Measurements from ENCODE around the gene TTN. TPM values are rescaled to one million over a fixed set of nuclear protein-coding genes. Genes with fewer than 3 reads are reported as not detected.

The TTN gene
- total RNA-seq, 1 donor from 2014 or later = under 0.01 TPM

DNA sequence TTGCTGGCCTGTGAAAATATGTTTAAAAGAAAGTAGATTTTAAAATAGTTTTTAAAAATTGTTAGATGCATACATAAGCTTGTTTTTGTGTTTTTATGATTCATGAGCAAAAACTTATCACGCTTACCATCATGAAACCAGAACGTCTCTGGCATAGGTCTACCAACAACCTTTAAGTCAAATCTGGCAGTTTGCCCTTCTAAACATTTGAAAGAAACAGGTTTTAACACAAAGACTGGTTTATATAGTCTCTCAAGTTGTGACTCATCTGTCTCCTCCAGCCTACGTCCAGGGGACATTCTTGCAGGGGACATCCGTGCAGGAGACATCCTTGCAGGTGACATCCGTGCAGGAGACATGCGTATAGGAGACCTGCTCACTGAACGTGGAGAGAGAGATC lies 29.6 kb downstream of the TTN start:
- H3K36me3 ChIP-seq (ENCODE audit: control insufficient read depth, insufficient read depth, low read length) = no peaks in the 10 kb centered on the region
- no peak overlapping the region for H3K4me3 ChIP-seq (ENCODE audit: low read depth, low read length)
- DNase-seq (ENCODE audit: low read depth) = no peak
- TF ChIP-seq, protein P1, sequence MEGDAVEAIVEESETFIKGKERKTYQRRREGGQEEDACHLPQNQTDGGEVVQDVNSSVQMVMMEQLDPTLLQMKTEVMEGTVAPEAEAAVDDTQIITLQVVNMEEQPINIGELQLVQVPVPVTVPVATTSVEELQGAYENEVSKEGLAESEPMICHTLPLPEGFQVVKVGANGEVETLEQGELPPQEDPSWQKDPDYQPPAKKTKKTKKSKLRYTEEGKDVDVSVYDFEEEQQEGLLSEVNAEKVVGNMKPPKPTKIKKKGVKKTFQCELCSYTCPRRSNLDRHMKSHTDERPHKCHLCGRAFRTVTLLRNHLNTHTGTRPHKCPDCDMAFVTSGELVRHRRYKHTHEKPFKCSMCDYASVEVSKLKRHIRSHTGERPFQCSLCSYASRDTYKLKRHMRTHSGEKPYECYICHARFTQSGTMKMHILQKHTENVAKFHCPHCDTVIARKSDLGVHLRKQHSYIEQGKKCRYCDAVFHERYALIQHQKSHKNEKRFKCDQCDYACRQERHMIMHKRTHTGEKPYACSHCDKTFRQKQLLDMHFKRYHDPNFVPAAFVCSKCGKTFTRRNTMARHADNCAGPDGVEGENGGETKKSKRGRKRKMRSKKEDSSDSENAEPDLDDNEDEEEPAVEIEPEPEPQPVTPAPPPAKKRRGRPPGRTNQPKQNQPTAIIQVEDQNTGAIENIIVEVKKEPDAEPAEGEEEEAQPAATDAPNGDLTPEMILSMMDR (IDR thresholded peaks at IDR 0.05; ENCODE audit: insufficient read depth, low read length, poor library complexity, severe bottlenecking) = no peak
- H3K27me3 ChIP-seq (ENCODE audit: control insufficient read depth, insufficient read depth, low read length) = no peaks in the 10 kb centered on the region

DNA sequence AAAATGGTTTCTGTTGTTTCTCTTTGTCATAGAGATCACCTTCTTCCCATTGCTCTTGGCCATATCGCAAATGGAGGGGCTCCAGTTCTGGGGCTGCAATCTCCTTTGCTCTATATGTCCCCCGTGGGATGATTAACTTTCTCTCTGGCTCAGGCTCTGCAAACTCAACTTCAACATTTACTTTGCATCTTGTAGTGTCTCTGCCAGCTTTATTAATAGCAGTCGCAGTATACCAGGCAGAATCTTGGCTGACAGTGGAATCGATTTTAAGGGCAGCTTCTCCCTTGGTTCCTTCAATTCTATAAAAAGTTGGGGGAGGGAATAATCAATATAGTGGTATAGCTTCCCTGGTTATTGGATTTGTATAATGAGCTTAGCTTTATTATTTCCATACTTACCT lies 30.5 kb downstream of the TTN start:
- H3K36me3 ChIP-seq (ENCODE audit: control insufficient read depth, insufficient read depth, low read length) = no peaks in the 10 kb centered on the region
- no peaks in the 10 kb centered on the region for H3K27me3 ChIP-seq (ENCODE audit: control insufficient read depth, insufficient read depth, low read length)
- DNase-seq (ENCODE audit: low read depth) = no peak
- no peak overlapping the region for H3K4me3 ChIP-seq (ENCODE audit: low read depth, low read length)
- TF ChIP-seq, protein P1 (IDR thresholded peaks at IDR 0.05; ENCODE audit: insufficient read depth, low read length, poor library complexity, severe bottlenecking) = no peak

DNA sequence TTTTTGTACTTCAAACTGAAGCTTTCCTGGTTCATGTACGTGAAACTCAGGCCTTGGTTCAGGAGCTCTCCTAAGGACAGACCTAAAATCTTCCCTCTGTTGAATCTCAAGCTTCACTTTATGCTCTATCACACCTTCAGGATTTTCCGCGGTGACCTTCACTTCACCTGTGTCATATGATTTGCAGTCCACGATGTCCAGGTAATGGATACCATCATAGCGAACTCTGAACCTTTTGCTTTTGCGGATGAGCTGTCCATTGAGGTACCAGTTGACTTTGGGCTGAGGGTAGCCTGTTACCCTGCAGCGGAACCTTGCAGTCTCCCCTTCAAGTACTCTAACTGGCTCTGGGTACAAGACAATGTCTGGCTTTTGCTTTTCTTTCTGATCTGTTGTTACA lies 31.2 kb downstream of the TTN start:
- TF ChIP-seq, protein P1 (IDR thresholded peaks at IDR 0.05; ENCODE audit: insufficient read depth, low read length, poor library complexity, severe bottlenecking) = no peak
- no peak overlapping the region for H3K4me3 ChIP-seq (ENCODE audit: low read depth, low read length)
- H3K27me3 ChIP-seq (ENCODE audit: control insufficient read depth, insufficient read depth, low read length) = no peaks in the 10 kb centered on the region
- H3K36me3 ChIP-seq (ENCODE audit: control insufficient read depth, insufficient read depth, low read length) = no peaks in the 10 kb centered on the region
- no peak for DNase-seq (ENCODE audit: low read depth)

DNA sequence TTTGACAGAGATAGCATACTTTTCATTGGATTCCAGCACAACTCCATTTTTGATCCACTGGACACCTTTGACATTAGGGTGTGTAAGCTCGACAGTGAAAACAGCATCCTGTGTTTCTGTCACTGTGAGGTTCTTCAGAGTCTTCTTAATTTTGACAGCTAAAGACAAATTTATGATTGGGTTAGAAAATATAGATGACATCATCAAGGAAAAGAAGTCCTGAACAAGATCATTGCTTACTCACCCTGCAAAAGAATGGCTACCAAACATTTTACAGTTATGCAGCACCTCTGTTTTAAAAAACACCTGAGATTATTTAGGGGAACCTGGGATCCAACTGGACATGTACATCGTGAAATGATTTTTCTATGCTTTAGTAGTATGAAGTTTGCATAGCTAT lies 36.7 kb downstream of the TTN start:
- H3K27me3 ChIP-seq (ENCODE audit: control insufficient read depth, insufficient read depth, low read length) = no peaks in the 10 kb centered on the region
- no peak overlapping the region for H3K4me3 ChIP-seq (ENCODE audit: low read depth, low read length)
- DNase-seq (ENCODE audit: low read depth) = no peak
- TF ChIP-seq, protein P1 (IDR thresholded peaks at IDR 0.05; ENCODE audit: insufficient read depth, low read length, poor library complexity, severe bottlenecking) = no peak
- H3K36me3 ChIP-seq (ENCODE audit: control insufficient read depth, insufficient read depth, low read length) = no peaks in the 10 kb centered on the region

DNA sequence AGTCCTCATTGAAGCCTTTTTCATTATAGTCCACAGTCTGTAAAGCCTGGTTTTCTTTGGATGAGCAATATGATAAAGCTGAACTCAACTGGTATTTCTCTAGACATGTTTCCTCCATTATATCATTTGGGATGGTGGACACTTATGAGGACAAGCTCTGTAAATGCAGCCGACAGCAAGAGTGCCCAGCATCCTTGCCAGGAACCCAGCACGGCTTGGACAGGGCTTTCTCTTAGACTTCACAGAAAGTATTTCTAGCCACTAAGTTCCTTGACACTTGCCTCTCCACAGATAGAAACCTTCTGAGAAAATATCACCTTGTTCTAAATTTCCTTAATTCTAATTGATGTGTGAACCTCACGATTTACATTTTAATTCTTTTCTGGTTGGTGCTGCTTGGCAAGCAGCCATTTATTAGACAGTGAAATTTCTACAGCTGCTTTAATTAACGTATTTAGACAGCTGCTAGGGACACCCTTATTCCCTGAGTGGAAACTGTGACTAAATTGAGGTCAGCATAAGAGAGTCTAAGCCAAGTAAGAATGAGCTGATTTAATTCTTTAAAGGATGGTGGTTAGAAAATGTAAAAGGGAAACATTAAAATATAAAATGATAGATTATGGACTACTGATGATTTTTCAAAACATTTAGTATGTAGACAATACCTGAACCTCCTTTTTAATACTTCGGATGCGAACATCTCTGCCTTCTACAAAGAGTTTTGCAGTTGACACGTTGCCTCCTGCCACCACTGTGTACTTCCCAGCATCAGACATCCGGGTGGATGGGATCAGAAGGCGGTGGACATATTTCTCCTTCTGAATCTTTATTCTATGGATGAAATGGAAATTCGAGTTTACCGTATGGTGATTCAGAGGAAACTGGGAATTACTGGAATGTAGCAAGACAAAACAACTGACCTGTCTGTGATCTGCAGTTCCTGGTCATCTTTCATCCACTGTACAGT lies 39.8 kb downstream of the TTN start:
- DNase-seq (ENCODE audit: low read depth) = no peak
- no peak overlapping the region for H3K4me3 ChIP-seq (ENCODE audit: low read depth, low read length)
- H3K36me3 ChIP-seq (ENCODE audit: control insufficient read depth, insufficient read depth, low read length) = no peaks in the 10 kb centered on the region
- no peaks in the 10 kb centered on the region for H3K27me3 ChIP-seq (ENCODE audit: control insufficient read depth, insufficient read depth, low read length)
- TF ChIP-seq, protein P1 (IDR thresholded peaks at IDR 0.05; ENCODE audit: insufficient read depth, low read length, poor library complexity, severe bottlenecking) = no peak

Measured in kidney epithelial cell (primary cell).